Measurements from ENCODE around the gene ASIC4.

ASIC4 gene, protein sequence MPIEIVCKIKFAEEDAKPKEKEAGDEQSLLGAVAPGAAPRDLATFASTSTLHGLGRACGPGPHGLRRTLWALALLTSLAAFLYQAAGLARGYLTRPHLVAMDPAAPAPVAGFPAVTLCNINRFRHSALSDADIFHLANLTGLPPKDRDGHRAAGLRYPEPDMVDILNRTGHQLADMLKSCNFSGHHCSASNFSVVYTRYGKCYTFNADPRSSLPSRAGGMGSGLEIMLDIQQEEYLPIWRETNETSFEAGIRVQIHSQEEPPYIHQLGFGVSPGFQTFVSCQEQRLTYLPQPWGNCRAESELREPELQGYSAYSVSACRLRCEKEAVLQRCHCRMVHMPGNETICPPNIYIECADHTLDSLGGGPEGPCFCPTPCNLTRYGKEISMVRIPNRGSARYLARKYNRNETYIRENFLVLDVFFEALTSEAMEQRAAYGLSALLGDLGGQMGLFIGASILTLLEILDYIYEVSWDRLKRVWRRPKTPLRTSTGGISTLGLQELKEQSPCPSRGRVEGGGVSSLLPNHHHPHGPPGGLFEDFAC

GRCh38 chr2:219514196-219514761 is at the start of gene ASIC4:
TSS of gene ASIC4 (plus strand) at chr2:219514482. CDS start at chr2:219514725, 243 bp downstream.
- DNase-seq = no peak

DNA sequence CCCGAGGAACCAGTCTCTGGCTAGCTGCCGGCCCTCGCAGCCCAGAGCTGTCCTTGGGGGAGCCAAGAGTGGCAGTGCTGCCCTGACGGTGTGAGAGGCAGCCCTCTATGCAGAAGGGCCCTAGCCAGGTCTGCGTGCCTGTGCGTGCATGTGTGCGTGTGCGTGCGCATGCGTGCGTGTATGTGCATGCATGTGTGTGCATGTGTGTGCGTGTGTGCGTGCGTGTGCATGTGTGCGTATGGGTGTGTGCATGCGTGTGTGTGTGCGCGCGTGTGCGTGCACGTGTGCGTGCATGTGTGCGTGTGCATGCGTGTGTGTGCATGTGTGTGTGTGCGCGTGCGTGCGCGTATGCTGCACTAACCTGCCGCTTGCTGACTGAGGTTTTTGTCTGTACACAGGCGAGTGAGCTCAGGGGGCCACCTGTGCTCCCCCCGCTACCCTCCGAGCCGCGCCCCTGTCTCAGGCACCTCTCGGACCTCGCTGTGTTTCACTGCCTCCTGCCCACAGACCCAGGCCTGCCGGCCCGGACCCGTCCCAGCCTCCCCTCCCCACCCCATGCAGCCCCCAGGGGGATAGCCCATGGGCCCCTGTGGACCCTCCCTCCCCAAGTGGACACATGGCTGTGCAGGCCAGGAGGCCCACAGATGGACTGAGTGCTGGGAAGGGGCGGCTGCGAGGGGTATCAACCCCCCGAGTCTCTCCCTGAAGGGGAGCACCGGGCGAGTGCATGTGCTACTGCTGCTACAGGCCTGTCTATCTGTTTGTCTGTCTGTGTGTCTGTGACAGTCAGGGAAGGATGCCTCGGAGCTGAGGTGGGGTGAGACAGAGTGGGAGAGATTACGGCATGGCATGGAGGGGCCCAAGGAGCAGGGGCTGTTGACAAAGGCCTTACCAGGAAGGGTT is 48.4 kb upstream of the ASIC4 start:
- no peak for DNase-seq

- no peak for DNase-seq
Measured at GRCh38 chr2:219466816-219467735, 47.2 kb upstream of the ASIC4 start.

DNA sequence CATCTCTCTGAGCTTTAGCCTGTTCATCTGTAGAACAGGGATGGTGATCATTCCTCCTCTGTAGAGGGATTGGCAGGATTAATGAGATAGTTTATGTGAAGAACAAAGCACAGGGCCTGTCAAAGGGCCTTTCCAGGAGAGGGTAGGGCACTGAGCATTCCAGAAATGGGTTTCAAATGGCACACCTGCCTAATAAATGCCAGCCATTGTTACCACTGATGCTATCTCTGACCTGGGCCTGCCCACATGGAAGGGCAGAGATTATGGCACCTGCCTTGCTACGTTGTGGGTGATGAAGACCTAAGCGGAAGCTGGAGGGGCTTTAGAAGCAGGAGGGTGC is 46.6 kb upstream of the ASIC4 start:
- no peak for DNase-seq

DNA sequence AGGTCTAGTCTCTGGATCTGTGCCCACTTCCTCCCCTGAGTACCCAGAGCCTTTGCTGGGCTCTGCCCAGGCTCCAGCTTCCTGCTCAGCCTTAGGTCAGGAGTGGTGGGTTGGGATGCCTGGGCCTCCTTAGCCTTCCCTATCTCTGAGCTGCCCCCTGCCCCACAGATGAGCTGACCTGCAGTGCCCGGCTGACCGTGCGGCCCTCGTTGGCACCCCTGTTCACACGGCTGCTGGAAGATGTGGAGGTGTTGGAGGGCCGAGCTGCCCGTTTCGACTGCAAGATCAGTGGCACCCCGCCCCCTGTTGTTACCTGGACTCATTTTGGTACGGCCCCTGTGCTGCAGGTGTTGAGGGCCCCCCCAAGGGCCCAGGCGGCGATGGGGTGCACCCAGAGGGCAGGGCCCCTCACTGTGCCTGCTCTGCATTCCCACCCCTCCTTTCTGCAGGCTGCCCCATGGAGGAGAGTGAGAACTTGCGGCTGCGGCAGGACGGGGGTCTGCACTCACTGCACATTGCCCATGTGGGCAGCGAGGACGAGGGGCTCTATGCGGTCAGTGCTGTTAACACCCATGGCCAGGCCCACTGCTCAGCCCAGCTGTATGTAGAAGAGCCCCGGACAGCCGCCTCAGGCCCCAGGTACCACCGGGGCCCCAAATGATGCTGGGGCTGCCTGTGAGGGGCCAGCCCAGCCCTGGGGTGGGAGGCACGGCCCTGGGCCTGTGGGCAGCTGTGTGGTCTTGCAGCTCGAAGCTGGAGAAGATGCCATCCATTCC is 45.7 kb upstream of the ASIC4 start:
- no peak for DNase-seq

DNA sequence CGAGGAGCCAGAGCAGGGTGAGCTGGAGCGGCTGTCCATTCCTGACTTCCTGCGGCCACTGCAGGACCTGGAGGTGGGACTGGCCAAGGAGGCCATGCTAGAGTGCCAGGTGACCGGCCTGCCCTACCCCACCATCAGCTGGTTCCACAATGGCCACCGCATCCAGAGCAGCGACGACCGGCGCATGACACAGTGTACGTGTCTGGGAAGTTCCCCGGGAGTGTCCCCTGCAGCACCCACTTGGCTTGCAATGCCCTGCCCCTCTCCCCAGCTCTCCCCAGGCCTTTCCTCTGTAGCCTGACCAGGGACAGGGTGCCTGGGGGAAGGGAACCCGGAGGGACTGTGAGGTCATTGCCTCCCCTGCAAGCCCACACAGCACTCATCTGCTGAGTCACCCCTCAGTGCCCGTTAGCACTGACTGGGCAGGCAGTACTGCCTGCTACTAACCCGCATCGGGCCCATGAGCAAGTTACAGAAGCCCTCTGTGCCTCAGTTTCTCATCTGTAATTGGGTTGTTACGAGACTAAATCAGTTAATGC is 45.0 kb upstream of the ASIC4 start:
- DNase-seq = no peak

DNA sequence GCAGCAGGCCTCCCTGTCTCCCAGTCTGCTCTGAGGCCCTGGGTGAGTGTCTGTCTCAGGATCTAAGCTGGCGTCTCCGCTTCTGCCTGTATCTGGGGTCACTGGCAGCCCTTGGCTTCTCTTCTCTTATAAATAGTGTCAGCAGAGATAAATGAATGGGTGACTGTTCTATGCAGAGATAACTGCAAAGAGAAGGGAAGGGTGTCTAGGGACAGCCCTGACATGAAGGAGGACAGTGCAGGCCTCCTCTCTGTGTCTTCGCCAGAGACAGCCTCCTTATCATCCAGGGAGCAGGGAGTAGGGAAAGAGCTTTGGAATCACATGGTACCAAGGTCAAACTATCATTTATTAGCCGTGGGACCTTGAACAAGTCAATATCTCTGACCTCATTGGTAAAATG is 43.9 kb upstream of the ASIC4 start:
- DNase-seq = no peak

- DNase-seq = no peak
Measured at GRCh38 chr2:219471476-219472371, 42.6 kb upstream of the ASIC4 start.

DNA sequence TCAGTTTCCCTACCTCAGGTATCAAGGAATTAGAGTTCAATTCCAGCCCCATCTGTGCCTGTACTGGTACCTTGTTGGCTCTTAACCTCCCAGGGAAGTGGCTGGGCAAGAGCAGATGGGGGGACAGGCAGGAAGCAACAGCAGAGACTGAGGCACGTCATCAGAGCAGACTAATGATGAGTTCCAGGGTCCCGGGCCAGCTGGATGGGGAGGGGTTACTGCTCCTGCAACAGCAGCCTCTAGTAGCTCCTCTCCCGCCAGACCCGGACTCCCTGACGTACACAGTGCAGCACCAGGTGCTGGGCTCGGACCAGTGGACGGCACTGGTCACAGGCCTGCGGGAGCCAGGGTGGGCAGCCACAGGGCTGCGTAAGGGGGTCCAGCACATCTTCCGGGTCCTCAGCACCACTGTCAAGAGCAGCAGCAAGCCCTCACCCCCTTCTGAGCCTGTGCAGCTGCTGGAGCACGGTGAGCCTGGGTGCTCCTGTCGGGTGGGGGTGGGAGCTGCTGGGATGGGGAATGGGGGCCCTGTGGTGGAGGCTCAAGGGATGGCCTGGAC is 41.6 kb upstream of the ASIC4 start:
- no peak for DNase-seq

GRCh38 chr2:219473511-219473910 is 40.8 kb upstream of the ASIC4 start:
- no peak for DNase-seq

GRCh38 chr2:219474285-219475060 is 39.8 kb upstream of the ASIC4 start:
- DNase-seq = no peak

DNA sequence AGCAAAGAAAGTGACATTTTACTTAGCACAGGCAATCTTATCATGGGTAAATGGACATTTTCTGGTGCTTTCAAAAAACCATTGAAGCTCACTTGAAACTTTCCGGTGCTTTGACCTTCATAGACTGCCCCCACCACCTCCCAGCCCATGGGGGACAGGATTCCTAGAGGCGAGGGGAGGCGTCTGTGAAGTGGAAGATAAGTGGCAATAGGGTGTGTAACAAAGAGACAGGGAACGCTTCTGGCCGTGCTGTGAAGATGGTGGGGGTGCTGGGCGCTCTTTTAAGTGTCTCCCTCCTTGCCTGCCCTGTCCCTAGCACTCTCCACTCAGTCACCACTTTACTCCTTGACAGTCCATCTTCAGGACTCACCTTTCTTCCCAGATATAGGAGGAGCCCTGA is 39.0 kb upstream of the ASIC4 start:
- no peak for DNase-seq

DNA sequence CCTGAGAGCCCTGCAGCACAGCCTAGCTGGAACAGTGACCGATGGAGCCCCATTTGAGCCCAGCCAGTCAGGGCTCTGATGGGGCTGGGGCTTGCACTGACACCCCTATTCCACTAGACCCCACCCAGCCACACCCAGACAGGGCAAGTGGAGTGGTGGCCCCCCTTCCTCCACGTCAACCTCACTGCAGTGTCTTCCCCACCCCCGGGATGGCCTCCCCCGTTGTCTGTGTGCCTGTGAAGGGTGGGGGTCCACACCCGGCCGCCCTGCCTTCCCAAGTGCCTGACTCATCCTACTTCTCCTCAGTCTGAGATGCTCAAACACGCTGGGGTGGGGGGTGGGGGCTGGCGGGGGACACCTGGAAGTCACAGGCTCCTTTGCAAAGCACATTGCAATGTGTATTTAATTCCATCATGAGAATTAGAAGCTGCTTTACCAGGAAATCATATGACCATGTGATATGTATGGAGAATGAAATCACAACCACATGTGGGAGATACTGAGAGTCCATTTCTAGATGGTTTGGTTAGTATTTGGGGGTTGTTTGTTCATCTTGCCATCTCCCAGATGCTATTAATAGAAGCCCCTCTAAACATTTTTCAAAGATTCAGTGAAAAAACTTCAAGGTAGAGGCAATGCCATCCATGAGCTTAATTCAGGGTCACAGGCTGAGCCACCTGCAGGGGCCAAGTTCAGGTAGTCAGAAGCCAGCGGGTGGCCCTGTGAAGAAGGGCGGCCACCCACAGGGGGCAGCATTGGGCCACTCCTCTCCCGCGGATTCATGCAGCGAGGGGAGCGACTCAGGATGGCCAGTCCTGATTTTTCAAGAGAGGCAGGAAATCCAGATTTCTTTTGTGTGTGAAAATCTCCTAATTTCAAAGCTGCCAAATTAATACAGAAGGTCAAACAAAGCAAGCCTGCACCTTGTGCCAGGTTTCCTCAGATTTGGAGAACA is 38.3 kb upstream of the ASIC4 start:
- peak in 1 of 2 experiments; percentile 60 for DNase-seq

DNA sequence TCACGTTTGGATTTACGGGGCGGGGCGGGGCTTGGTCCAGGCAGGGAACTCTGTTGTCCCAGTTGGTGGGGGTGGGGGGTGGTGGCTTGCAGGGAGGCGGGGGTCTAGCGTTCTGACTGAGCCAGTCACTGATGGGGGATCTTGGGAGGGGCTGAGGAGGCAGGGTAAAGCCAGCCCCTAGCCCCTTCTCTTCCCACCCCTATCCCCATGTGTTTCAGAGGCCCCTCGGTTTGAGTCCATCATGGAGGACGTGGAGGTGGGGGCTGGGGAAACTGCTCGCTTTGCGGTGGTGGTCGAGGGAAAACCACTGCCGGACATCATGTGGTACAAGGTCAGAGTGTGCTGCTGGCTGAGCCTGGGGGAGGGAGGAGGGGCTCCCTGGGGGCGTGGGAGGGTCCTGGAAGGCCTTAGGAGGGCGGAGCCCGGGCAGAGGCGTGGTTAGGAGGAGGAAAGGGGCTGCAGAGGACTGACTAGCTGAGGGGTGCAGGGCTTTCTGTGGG is 37.6 kb upstream of the ASIC4 start:
- DNase-seq = no peak

DNA sequence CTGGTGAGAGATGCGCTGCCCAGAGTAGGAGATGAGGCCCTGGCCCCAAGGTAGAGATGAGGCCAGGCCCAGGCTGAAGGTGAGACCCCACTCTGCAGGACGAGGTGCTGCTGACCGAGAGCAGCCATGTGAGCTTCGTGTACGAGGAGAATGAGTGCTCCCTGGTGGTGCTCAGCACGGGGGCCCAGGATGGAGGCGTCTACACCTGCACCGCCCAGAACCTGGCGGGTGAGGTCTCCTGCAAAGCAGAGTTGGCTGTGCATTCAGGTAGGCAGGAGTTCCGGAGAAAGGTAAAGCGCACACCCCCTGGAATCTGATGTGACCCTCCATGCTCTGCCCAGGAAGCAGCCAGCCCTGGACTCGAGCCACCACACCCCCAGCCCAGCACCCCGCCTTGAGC is 37.1 kb upstream of the ASIC4 start:
- no peak for DNase-seq

DNA sequence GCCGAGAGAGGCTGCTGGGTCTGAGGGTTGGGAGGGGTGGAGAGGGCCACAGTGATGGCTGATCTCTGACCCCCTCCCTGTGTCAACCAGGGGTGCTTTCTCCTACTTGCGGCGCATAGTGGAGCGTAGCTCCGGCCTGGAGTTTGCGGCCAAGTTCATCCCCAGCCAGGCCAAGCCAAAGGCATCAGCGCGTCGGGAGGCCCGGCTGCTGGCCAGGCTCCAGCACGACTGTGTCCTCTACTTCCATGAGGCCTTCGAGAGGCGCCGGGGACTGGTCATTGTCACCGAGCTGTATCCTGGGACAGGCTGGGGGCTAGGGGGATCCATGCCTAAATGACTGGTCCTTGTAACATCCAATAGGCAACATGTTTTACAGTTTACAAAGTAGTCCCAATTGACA is 36.5 kb upstream of the ASIC4 start:
- no peak for DNase-seq

GRCh38 chr2:219478916-219479315 is 35.4 kb upstream of the ASIC4 start:
- DNase-seq = no peak

GRCh38 chr2:219480004-219480403 is 34.3 kb upstream of the ASIC4 start:
- DNase-seq = no peak
